Right forelimb (tissue), 1 donor: ENCODE data around the gene CHRD.
"Not testable (repeated sequence)": the region's sequence is repeated elsewhere in the genome, so short reads cannot be mapped to it uniquely, and the experiment has no call there.

Experiments used
- DNase-seq: peaks from one replicate; pipeline ENCODE4 v3.0.0-alpha.2; 2018

The CHRD gene

DNA sequence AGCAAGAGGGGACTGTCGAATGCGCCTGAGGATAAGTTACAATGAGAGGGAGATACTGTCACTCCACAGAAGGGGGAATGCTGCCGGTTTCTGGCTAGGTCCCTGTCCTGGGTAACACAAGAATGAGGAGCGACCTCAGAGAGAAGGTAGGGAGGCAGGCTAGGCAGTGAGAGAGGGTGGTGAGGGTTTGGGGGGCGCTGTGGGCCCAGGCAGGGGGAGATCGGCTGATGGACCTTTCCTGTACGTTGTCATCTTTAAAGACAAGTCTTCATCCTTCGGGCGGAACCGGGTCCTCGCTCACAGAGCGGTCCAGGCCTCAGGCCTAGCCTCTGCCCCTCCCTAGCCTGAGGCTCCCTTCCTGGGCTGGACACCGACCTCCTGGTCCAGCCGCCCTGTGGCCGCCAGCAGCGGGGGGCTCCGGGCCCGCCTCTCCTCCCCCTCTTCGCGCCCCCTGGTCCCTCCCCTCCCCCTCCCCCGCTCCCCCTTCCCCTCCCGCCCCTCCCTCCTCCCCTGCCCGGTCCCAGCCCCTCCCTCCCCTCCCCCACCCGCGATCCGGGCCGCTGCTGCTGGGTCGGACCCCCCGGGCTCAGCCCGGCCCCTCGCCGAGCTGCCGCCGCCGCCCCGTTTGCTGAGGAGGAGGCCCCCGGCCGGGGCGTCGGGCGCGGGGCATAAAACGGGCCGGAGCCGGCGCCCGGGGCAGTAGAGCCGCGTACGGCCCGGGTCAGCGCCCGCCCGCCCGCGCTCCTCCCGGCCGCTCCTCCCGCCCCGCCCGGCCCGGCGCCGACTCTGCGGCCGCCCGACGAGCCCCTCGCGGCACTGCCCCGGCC lies at the start of gene CHRD:
TSS of gene CHRD (plus strand) at position 697 of the 827 bp plus-strand sequence. CDS start 265 bp downstream, outside the sequence.
- peak; percentile 69 for DNase-seq

DNA sequence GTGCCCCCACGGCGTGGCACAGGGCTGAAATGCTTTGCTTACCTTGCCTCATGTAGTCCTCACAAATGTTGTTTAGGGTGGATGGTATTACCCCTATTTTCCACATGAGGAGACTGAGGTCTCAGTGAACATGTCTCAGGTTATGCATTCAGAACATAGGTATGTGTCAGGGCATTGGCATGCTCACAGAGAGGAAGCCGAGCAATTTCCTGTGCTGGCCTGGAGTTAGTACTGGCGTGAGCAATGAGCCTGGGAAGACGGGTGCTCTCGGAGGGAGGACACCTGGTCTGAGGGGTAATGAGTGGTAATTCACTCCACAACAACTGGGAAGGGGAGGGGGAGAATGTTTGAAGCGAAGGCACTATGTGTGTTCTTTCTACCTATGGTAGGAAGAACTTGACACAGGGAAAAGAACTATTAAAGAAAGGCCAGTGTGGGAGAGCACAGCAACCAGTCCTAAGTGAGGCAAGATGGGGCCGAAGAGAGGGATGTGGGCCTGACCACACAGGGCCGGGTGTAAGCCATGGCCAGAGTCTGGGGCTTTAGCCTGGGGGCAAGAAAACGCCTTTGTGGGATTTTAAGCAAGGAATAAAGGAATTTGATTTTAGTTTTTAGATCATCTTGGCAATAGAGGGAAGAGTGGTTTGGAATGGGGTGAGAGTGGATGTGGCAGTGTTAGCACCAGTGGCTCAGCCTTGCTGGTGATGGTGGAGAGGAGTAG lies 47.3 kb upstream of the CHRD start:
- no peak for DNase-seq

DNA sequence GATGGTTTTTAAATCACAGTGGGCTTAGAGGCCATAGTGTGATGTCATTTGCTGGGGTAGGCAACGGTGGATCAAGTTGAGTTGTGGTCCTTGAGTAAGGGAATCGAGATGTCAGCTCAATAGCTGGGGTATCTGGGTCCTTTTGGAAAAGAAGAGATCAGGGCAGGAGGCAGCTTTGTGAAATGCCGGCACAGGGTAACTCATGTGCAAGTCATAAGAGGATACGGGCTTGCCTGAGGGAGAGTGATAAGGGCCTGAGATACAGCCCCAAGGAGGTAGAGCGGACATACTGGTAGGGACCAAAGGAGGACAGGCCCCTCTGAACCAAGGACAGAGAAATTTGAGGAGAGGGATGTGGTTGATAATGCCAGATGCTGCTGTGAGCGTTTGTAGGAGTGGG lies 46.7 kb upstream of the CHRD start:
- DNase-seq, result no peak

DNA sequence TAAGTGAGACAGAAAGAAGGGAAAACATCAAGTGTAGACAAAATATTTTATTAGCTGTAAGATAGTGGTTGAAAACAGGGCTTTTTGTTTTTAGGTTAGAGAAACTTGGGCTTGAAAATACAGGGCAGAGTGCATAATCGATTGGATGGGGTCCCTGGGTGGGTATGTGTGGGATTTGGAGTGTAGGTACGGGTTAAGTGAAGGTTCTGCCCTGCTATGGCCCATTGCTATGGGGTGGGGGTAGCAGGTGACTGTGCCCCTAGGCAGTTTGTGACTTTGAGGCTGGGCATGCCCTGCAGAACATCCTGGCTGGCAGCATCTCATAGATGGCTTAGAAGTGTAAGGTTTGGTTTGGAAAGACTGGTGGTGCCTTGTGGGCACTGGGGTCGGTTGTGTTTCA lies 46.2 kb upstream of the CHRD start:
- no peak for DNase-seq

DNA sequence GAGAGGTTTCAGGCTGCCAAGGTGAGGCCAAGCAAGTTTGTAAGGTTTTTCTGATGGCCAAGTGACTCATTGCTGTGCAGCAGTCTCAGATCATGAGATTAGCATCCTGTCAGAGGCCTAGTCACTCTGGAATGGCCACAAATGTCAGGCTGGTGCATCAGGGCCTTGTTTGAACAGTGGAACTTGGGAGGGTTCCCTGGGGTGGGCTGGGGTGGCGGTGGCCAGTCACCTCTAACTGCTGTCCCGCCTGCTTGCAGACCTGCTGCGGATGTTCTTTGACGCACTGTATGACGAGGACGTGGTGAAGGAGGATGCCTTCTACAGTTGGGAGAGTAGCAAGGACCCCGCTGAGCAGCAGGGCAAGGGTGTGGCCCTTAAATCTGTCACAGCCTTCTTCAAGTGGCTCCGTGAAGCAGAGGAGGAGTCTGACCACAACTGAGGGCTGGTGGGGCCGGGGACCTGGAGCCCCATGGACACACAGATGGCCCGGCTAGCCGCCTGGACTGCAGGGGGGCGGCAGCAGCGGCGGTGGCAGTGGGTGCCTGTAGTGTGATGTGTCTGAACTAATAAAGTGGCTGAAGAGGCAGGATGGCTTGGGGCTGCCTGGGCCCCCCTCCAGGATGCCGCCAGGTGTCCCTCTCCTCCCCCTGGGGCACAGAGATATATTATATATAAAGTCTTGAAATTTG lies 45.2 kb upstream of the CHRD start:
- no peak for DNase-seq

- no peak for DNase-seq
Observed at GRCh38 chr3:184335291-184335660, 44.6 kb upstream of the CHRD start.

DNA sequence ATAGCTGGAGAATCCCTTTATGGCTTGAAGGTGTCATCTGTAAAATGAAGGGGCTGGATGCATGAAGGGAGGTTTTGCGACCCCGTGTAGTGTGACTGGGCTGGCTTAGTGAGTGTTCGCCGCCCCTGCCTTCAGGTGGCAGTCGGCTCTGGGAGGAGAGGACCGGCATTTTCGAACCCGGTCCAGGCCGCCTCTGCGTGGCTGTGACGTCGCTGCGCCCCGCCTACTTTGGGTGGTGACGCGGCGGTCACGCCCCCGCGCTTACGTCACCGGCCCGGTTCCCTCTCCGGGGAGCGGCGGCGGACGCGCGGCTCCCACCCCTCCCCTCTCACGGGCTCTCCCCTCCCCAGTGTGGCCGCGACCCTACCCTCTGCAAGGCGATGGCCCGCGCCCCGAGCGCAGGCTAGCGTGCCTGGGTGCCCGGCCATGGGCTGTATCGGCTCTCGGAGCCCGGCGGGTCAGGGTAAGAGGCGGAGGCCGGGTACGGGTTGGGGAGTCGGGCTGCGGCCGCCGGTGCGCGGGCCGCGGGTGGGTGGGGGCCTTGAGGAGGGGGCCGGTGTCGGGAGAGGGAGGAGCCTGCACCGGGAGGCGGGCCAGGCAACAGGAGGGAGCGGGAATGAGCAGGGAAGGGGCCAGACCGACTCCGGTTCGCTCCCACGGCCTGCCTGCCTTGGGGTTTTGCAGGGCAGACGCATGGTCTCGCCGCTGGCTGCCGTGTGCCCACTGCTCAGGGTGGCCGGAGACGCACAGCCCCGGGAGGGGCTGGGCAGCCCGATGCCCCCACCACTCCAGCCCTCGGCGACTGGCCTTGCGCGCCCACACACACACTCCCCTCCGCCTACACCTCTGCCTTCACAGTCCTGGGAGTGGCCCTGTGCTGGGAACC lies 44.0 kb upstream of the CHRD start:
- DNase-seq, result peak; percentile 94

DNA sequence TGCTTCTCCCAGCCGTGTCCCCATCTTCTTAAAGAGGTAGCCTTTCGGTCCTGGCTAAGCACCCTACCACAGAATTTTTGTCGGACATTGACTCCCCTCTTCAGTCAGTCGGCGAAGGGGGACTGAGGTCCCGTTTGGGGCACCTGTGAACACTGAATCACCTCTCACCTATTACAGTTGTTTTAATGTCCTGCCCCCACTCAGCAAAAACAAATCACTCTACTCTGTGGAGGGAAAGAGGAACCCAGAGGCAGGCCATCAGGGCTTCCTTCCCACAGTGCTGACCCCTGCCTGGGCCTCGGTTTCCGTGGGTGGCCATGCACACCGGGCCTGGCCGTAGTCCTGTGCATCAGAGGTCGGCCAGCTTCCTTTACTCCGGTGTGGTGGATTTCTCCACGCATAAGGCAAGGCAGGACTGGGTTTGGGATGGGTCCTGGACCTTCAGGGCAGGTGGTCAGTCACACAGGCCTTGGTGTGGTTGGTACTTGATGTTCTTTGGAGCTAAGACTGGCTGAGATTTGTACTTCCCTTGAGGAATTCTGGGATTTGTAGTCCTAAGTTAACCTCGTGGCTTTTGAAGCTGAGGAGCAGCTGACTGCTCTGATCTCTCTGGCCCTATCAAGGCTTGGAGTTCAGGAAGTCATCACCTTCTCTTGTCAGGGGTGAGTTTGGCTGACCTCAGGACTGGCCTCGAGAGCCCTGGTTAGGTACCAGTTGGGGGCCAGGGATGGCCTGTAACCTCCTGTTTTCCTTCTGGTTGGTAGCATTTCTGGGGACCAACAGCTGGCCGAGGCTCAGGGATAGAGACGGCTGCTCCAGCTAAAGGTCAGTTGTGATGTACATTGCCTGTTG lies 43.1 kb upstream of the CHRD start:
- peak; percentile 66 for DNase-seq

- DNase-seq, result peak; percentile 87
Observed at GRCh38 chr3:184337399-184337714, 42.5 kb upstream of the CHRD start, which contains the start of gene FAM131A. TSS of gene FAM131A (plus strand) at chr3:184337600. CDS start at chr3:184337631, 31 bp downstream.

- DNase-seq, result no peak
Observed at GRCh38 chr3:184337981-184338380, 41.9 kb upstream of the CHRD start.

DNA sequence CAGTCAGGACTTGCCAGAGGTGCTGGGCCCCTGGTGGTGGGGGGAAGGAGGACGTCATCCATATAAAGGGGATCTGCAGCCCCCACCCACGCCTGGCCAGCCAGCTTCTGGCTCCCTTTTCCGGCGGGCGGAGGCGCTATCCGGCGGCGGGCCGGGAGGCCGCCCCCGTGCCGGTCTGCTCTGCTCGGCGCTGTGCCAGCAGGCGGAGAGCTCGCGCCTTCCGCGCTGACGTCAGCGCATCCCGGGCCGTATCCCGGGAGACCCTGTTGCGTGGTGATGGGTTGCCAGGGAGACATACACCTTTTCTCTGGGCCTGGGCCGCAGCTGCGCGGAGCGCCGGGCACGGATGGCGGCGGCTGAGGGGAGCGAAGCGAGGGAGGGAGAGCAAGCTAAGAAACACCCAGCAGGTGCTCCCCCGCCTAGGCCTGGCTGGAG lies 41.3 kb upstream of the CHRD start:
- peak; percentile 92 for DNase-seq

DNA sequence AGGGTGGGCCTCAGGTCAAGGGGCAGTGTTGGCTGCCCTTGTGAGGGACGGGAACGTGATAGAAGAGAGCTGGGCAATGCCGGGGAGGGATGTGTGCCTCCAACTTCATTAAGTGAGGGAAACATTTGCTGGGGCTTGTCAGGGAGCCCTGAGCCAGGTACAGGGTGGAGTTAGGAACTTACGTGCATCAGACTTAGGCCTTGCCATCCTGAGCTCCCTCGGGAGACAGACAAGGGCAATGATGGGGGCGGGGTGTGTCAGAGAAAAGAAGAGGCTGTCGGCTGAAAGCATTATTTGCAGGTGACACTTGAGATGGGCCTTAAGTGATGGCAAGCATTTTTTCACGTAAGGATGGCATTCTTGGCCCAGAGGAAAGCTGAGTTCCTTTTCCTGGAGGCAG lies 40.9 kb upstream of the CHRD start:
- DNase-seq, result no peak

- DNase-seq, result not testable (repeated sequence)
Observed at GRCh38 chr3:184339451-184340135, 40.3 kb upstream of the CHRD start.

- no peak for DNase-seq
Observed at GRCh38 chr3:184341925-184342324, 37.9 kb upstream of the CHRD start.

GRCh38 chr3:184343200-184343876 lies 36.5 kb upstream of the CHRD start:
- DNase-seq, result no peak

GRCh38 chr3:184344579-184345316 lies 35.1 kb upstream of the CHRD start:
- no peak for DNase-seq

GRCh38 chr3:184345317-184346144 lies 34.3 kb upstream of the CHRD start:
- no peak for DNase-seq

GRCh38 chr3:184346480-184347190 lies 33.2 kb upstream of the CHRD start:
- DNase-seq, result no peak
